HG02852 (cell line): ENCODE measurements around the gene CTNNA3.

Source experiments
- ATAC-seq: cut with Tn5 transposase; IDR thresholded peaks from one replicate; pipeline ENCODE4 v1.9.1; 2021; ENCODE audit warnings: mild to moderate bottlenecking, moderate library complexity; ENCODE audit not compliant: unreplicated experiment

The CTNNA3 gene

GRCh38 chr10:66214721-66215404 is 1481.1 kb downstream of the CTNNA3 start:
- ATAC-seq, result no peak

- no peak for ATAC-seq
Observed at GRCh38 chr10:66209025-66209424, 1487.0 kb downstream of the CTNNA3 start.

GRCh38 chr10:66204838-66205237 is 1491.2 kb downstream of the CTNNA3 start:
- no peak for ATAC-seq

GRCh38 chr10:66202101-66202500 is 1493.9 kb downstream of the CTNNA3 start:
- ATAC-seq, result no peak

GRCh38 chr10:66192162-66192831 is 1503.7 kb downstream of the CTNNA3 start:
- ATAC-seq, result no peak

GRCh38 chr10:66190413-66190812 is 1505.6 kb downstream of the CTNNA3 start:
- no peak for ATAC-seq

GRCh38 chr10:66189271-66189670 is 1506.7 kb downstream of the CTNNA3 start:
- no peak for ATAC-seq

GRCh38 chr10:66187053-66187733 is 1508.8 kb downstream of the CTNNA3 start:
- ATAC-seq, result no peak

- no peak for ATAC-seq
Observed at GRCh38 chr10:66183028-66183427, 1513.0 kb downstream of the CTNNA3 start.

- ATAC-seq, result peak; percentile 92
Observed at GRCh38 chr10:66180581-66181318, 1515.2 kb downstream of the CTNNA3 start.

GRCh38 chr10:66180021-66180420 is 1516.0 kb downstream of the CTNNA3 start:
- ATAC-seq, result no peak

- no peak for ATAC-seq
Observed at GRCh38 chr10:66176772-66177171, 1519.2 kb downstream of the CTNNA3 start.

GRCh38 chr10:66167816-66168215 is 1528.2 kb downstream of the CTNNA3 start:
- no peak for ATAC-seq

- ATAC-seq, result no peak
Observed at GRCh38 chr10:66162560-66163143, 1533.3 kb downstream of the CTNNA3 start.

GRCh38 chr10:66151346-66151745 is 1544.6 kb downstream of the CTNNA3 start:
- ATAC-seq, result no peak

GRCh38 chr10:66148312-66148711 is 1547.7 kb downstream of the CTNNA3 start:
- no peak for ATAC-seq

- no peak for ATAC-seq
Observed at GRCh38 chr10:66144016-66144415, 1552.0 kb downstream of the CTNNA3 start.

- ATAC-seq, result no peak
Observed at GRCh38 chr10:66102756-66103155, 1593.2 kb downstream of the CTNNA3 start.

GRCh38 chr10:66098595-66099480 is 1597.2 kb downstream of the CTNNA3 start:
- ATAC-seq, result no peak

- ATAC-seq, result no peak
Observed at GRCh38 chr10:66095610-66096009, 1600.4 kb downstream of the CTNNA3 start.
